ENCODE data around the gene SGCA.
A peak's percentile ranks its signal among the peaks of the same experiment; 100 is the strongest.

The SGCA gene

DNA sequence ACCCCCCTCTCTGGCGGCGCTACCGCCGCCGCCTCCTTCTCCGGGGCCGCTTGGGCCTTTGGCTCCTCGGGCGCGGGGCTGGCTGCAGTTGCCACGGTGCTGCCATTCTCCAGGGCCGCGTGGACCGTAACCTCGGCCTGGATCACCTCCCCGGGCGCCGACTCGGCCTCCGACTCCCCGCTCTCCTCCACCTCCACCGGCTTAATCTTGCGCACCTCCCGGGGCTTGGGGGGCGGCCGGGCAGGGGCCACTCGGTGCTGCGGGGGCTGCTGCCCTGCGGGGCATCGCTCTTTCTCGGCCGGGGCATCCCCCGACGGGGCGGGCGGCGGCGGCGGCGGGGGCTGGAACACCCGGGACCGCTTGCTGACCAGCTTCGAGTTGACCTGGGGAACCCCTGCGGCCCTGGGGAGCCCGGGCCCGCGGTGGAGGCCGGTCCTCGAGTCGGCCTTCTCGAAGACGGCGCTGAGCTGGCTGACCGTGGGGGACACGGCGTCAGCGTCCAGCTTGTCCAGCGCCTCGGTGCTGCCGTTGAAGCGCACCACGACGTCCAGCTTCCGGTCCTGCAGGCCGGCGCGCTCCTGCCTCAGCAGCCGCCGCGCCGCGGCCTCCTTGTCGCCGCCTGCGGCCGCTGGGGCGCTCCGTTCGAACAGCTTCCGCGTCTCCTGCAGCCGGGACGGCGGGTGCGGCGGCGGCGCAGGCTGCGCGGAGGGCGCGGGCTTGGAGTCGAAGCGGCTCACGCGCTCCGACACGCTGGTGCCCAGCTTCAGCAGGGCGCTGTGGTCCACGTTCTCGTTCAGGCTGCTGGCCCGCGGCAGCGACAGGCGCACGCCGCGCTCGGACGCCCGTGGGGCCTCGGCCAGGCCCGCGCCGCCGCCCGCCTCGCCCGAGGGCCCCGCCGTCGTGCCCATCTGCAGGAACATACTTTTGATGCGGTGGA, 16.1 kb upstream of the SGCA start:
- DNase-seq = peak in 1 of 2 experiments; percentile 35

DNA sequence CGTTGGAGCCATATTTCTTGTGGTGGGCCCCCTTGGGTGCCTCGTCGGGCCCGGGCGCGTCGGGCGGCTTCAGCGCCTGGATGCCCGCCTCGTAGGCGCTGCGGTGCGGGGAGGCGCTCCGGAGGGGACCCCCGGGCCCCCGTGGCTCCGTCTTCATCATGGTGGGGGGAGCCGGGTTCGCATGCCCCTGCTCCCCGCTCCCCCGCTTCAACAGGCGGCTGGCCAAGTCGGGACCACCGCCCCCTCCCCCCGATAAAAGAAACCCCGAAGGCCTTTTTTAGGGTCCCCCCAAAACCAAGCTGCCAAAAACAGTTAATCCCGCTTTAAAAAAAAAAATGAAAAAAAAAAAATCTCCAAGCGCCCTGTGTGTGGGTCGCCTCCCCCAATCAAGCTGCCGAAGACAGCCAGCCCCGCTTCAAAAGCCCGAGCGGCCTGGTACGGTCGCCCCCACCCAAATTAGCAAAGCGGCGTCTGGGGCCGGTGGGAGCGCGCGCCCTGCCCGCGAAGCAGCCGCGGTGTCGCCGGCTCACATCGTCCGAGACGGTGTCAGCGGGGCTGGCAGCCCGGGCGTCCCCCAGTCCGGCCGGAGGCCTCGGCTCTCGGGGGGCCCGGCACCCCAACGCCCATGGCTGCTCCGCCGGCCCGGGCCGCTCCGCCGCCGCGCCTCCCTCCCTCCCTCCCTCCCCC, 15.3 kb upstream of the SGCA start, which contains the start of gene PPP1R9B:
Gene PPP1R9B, minus strand, starts transcription at position 324 of the 687 bp plus-strand sequence. Its CDS starts 164 bp downstream, at position 160.
- no peak for DNase-seq

DNA sequence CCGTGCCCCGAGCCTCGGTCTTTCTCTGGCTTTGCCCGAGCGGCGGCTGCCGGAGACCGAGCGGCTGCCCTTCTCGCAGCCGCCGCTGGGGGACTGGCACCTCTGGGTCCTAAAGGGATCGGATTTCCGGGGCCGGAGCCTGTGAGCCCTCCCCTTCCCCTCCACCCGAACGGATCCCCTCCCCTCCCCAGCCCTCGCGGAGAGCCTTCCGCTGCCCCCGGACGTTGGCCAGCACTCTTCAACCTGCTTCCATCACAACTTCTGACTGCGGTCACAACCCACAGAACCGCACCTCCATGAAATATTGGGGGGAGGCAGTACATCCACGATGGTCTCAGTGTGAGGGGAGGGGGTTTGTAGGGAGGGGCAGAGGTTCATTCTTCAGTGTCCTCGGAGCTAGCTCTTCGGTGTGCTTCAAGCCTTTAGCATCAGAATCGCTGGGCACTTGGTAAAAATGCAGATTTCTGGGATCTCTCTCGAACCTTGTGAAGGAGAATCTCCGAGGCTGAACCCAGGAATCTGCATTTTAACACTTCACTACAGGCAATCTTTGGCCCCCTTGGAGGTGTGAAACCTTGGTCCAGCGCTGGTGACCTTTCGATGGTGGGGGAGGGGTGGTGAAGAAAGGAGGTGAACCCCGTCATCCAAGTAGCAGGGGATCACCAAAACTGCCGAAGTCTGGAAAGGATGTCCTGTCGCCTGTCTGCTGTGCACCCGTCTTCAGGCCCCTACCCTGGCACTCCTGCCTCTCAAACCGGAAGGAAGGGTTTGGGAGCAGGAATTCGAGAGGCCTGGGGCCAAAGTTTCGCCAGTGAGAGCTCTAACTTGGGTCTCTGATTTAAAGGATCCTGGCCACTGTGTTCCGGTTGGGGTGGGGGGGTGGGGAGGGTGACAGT, 14.5 kb upstream of the SGCA start:
- peak; percentile 91 to 93 for DNase-seq

- peak; percentile 91 to 95 for DNase-seq
Measured at GRCh38 chr17:50151937-50152547, 13.8 kb upstream of the SGCA start.

GRCh38 chr17:50152736-50153135, 13.1 kb upstream of the SGCA start:
- no peak for DNase-seq

GRCh38 chr17:50153650-50154575, 11.9 kb upstream of the SGCA start:
- DNase-seq = no peak

GRCh38 chr17:50154604-50155003, 11.2 kb upstream of the SGCA start:
- no peak for DNase-seq

- DNase-seq = no peak
Measured at GRCh38 chr17:50155115-50155819, 10.5 kb upstream of the SGCA start.

- no peak for DNase-seq
Measured at GRCh38 chr17:50157891-50158290, 7.9 kb upstream of the SGCA start.

DNA sequence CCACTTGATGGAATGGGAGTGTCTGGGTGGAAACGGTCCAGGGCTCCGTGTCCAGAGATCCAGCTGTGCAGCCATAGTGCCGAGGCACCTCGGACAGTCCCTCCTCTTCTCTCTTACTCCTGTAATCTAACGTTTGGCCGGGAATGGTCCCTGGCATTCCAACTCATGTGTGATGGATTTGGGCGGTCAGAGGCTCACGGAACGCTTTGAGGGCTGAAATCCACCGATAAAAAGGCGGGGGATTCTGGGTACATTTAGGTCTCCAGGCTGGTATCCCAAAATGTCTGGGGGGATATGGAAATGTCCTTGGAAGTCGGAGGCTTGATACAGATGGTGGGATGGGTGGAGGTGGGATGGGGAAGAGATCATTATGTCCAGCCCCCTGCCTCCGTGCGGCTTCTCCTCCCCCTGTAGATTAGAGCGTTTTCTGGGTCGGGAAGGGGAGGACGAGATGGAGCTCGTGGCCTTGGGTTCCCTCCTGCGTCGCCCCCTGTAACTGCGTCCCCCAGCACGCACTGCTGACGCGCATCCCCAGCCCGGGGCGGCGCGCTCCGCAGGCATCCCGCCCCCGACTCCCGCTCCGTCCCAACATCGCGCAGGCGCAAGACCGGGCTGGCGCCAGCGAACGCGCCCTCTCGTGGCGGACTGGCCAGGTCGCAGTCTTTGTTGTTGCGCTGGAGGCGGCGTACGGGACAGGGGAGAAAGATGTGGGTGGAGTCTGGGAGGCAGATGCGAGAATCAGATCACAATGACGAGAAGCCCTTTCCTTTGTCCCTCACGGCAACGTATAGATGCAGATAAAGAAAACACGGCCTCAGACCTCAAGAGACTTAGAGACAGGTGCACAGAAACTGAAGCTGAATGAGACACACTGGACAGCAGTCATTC, 4.5 kb upstream of the SGCA start:
- DNase-seq = peak; percentile 91 to 96

GRCh38 chr17:50161911-50162288, 3.9 kb upstream of the SGCA start:
- no peak for DNase-seq

DNA sequence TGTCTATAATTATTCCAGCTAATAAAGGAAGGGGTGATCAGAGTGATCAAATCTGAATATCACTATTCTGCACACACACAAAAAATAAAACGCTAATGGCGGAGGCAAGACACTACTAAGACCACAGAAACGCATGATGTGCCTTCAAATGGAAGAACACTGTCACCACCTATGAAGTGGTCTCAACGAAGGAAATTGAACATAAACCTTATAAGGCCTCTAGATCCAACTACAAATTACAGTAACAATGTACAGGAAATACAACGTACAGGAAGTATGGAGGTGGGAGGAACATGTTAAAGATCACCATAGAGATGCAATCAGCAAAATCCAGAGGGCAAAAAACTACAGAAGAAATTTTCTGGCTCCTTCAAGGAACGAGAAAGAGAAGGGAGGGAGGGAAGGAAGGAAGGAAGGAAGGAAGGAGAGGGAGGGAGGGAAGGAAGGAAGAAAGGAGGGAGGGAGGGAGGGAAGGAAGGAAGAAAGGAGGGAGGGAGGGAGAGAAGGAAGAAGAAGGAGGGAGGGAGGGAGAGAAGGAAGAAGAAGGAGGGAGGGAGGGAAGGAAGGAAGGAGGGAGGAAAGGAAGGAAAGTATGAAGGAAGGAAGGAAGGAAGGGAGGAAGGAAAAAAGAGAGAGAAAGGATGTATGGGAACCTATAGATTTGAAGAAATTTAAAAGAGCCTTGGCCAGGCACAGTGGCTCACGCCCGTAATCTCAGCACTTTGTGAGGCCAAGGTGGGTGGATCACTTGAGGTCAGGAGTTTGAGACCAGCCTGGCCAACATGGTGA, 3.1 kb upstream of the SGCA start:
- DNase-seq = no peak

DNA sequence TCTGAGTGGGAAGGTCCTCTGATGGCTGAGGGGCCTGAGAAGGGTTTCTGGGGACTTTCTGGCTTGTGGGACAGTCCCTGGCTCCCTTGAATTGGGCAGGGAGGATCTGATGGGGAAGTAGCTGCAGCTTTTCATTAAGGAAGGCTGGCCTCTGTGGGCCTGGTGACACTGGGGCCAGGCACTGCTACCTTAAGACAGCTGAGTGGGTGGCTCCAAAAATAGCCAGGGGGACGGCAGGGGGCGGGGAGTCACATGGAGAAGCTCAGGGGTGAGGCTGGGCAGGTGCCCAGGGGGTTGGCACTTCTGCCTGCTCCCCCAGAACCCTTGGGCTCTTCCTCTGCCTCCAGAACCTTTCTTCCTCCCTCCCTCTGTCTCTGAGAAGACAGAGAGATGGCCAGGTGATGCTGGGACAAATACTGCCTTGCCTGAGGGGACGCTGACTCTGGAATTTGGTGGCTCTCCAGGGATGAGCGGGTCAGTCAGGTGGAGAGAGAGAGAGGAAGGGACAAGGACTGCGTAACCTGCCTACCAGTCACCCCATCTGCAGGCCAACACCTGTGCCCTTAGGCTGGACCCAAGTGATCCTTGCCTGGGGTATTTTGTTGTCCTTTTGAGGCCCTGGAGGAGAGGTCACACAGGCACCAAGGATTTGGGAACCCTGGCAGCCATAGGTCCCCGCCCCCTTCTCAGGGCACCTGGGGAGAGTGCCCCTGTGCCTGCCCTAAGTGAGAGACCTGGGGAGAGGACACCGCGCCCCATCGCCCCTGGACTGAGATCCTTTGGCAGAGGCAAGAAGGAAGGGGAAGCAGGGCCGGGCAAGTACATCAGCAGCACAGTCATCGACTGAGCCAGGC, 1.7 kb upstream of the SGCA start:
- DNase-seq = no peak

DNA sequence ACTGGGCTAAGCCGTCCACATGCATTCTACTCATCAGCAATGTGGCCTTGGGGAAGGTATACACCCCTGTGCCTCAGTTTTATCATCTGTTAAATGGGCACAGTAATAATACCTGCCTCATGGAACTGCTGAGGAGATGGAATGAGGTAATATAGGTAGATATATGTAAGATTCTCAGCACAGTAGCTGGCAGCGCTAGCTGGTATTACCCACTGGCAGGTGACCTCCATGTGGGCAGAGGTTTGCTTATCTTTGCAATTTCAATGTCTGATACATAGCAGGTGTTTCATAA, 1.2 kb upstream of the SGCA start:
- DNase-seq = no peak

DNA sequence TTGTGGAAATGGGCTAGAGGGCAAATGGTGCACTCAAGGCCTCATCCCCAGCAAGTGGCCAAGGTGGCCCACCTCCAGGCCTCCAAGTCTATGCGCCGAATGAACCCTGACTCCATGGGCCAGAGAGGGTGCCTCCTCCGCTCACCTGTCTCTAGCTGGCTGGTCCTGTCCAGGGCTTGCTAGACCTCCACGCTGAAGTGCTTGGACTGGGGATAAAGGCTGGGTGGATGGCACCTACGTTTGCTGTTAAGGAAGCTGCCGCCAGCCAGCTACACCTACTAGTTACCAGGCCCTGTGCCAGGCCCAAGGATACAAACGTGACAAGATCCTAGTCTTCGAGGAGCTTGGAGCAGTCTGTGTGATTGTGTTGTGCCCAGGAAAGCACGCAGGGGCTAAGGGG, 739 bp upstream of the SGCA start:
- no peak for DNase-seq

GRCh38 chr17:50165466-50165865, 339 bp upstream of the SGCA start:
- DNase-seq = no peak

DNA sequence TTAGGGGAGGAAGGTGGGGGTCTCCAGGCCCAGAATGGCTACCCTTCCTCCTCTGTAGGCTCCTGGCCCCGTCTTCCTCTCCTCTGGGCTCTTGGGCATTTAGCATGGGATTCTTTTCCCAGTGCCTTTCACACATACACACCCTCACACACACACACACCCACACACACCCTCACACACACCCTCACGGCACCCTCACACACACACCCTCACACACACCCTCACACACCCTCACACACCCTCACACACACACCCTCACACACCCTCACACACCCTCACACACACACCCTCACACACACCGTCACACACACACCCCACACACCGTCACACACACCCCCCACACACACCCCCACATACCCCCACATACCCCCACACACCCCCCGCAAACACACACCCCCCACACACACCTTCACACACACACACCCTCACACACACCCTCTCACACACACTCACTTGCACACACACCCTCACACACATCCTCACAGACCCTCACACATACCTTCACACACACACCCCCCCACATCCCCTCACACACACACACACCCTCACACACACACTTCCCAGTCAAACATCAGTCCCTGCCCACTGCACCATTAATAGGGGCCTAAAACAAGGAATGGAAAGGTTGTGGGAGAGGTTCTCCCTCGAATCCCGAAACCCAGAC, 845 bp downstream of the SGCA start:
- no peak for DNase-seq

- no peak for DNase-seq
Measured at GRCh38 chr17:50167371-50167770, 1.6 kb downstream of the SGCA start.

All from NCI-H524 (cell line).